Putamen (tissue), 1 donor: ENCODE data around the gene ERN1.
A peak's percentile ranks its signal among the peaks of the same experiment; 100 is the strongest.
"Not testable (repeated sequence)": the region's sequence is repeated elsewhere in the genome, so short reads cannot be mapped to it uniquely, and the experiment has no call there.

ENCODE experiments used
- DNase-seq: peaks from one replicate; pipeline ENCODE4 v3.0.0-alpha.2; 2016; ENCODE audit warnings: low spot score

ERN1 gene

GRCh38 chr17:64135000-64135399 lies 5.1 kb upstream of the ERN1 start:
- DNase-seq, result no peak

- no peak for DNase-seq
Observed at GRCh38 chr17:64134216-64134970, 4.4 kb upstream of the ERN1 start.

DNA sequence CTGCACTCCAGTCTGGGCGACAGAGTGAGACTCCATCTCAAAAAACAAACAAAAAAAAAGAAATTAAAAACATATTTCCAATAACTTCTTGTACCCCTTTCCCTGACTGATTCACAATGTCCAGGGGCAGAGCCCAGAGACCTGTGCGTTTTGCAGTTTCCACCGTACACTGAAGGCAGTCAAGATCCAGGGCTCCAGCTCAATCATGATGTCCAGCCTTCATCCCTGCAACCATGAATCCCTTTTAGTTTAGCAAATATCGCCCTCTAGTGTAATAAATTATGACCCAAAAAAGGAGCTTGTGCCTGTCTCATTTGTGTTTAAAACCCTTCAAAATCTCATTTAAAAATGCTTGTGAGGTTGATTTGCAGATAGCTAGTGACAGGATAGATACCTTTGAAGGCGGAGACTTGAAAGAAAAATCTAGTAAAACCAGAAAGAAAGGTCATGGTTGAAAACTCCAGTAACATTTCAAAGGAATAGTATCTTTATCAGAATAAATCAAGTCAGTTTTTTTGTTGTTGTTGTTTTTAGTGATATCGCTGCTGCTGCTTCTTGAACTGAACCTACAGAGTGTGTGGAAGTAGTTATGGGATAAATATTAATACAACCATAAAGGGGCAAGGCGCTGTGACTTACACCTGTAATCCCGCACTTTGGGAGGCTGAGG lies 3.7 kb upstream of the ERN1 start:
- DNase-seq, result peak; percentile 55

GRCh38 chr17:64131606-64132270 lies 1.8 kb upstream of the ERN1 start:
- no peak for DNase-seq

GRCh38 chr17:64130559-64131001 lies 636 bp upstream of the ERN1 start:
- DNase-seq, result no peak

GRCh38 chr17:64129515-64129764 lies 504 bp downstream of the ERN1 start:
- DNase-seq, result no peak

GRCh38 chr17:64128787-64129514 lies 993 bp downstream of the ERN1 start:
- DNase-seq, result no peak

GRCh38 chr17:64126918-64127317 lies 3.0 kb downstream of the ERN1 start:
- DNase-seq, result no peak

GRCh38 chr17:64125937-64126336 lies 4.0 kb downstream of the ERN1 start:
- no peak for DNase-seq

DNA sequence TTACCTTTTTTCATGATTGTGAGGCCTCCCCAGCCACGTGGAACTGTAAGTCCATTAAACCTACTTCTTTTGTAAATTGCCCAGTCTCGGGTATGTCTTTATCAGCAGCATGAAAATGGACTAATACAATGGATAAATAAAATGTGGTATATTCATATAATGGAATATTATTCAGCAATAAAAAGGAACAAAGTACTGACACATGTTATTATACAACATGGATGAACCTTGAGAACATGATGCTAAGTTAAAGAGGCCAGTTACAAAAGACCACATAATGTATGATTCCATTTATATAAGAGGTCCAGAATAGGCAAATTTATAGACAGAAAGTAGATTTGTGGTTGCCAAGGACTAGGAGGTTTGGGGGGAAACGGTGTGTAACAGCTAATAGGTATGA lies 5.3 kb downstream of the ERN1 start:
- DNase-seq, result no peak

GRCh38 chr17:64123114-64123513 lies 6.8 kb downstream of the ERN1 start:
- no peak for DNase-seq

- DNase-seq, result not testable (repeated sequence)
Observed at GRCh38 chr17:64120972-64121786, 8.8 kb downstream of the ERN1 start.

GRCh38 chr17:64120159-64120810 lies 9.7 kb downstream of the ERN1 start:
- no peak for DNase-seq

DNA sequence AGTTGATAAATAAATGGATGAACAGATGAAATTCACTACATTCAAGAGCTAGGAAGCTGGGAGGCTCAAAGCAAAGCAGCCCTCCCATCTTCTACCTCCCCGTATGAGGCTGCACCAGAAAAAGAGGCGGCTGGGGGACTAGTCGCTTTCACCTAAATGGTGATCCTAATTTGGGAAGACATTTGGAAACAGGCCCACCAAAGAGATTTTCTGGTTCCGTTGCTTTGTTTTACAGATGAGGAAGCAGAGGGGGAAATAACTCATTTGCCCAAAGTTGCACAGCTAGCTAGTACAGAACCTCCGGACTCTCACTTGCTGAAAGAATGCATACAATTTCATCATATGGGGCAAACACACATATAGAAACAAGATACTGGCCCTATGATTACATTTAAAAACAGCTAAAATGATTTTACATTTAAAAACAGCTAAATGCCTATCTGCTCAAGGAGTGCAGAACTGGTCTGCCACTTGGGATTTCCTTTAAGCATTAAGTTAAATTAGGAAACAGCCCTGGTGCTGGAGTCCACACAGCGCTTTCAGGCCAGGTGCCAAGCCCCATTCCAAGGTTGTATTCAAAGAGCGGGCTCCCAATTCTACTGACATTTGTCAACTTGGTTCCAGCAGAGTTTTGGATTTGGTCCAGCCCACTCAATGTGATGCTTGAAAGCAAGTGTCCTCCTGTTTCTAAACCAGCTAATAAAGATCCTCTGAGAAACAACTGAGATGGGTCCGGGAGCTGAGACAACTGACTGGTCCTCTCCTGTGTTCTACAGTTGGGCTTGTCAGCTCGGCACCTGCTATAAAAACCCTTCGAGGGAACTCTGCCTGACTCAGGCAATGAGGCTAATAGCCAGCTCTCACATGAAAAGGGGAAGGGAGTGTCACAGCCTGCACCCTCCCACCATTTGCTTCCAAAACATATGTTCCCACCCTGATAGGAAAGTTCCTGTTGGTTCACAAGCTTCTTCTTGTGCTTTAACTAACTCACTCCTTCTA lies 11.7 kb downstream of the ERN1 start:
- no peak for DNase-seq

DNA sequence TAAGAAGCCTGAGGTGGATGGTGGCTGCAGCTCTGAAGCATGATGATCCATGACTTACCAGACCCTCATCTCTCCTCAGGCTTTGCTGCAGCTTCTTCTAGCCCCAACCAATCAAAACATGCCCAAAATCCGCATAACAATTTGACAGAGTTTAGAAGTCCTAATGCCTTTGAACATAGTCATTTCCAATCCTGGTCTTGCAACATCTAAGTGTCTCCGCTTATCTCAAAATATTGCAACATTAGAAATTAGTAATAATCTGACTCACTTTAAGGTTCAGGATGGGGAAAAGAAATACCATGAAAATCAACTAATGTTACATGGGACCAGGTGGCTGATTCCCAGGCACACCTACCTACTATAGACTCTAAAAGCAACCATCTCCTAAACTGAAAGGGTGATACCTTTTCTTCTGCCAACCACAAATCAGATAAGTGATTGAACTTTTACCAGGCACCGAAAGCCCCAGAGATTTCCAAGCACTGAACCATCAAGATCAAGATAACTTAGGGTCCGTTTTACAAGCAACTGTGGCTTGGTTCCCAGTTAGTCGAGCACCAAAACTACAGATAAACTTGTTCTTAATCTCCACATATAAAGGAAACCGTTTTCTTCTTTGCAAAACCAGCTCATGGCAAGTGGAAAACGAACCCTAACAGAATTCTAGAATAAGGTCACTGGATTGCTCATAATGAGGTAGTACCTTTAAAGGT lies 14.0 kb downstream of the ERN1 start:
- no peak for DNase-seq

GRCh38 chr17:64115043-64115698 lies 14.8 kb downstream of the ERN1 start:
- DNase-seq, result no peak

- no peak for DNase-seq
Observed at GRCh38 chr17:64113006-64113405, 16.9 kb downstream of the ERN1 start.

GRCh38 chr17:64111831-64112230 lies 18.1 kb downstream of the ERN1 start:
- no peak for DNase-seq
